Endothelial cell of umbilical vein (primary cell): ENCODE measurements around the gene ARL5C. TPM values are rescaled to one million over a fixed set of nuclear protein-coding genes. Genes with fewer than 3 reads are reported as not detected.

Experiments used
- BruUV-seq: library from RNA; stranded (reverse); fragments of 400-500 nt; replicated peaks from 2 replicates; lab custom pipeline; 2021; lab: Mats Ljungman, UMichigan
- CTCF ChIA-PET: fragments of 300-600, 350-600 bp; sonication (Branson Sonifier 250); formaldehyde crosslinking; loops from one replicate; lab custom pipeline; 2021; ENCODE audit warnings: antibody characterized with exemption, inconsistent platforms; lab: Charles Lee
- POLR2A ChIA-PET: fragments of 300-600, 350-600 bp; sonication (Branson Sonifier 250); formaldehyde crosslinking; loops from one replicate; lab custom pipeline; 2021; ENCODE audit warnings: antibody characterized with exemption, inconsistent platforms; lab: Charles Lee
- DNase-seq: peaks from one replicate; pipeline ENCODE4 v3.0.0-alpha.2; 2011; ENCODE audit warnings: low read depth, low spot score
- FAIRE-seq: peaks from 2 replicates; lab custom pipeline; 2011; peaks lifted over from hg19 to GRCh38; lab: Jason Lieb, UNC
- H2AFZ ChIP-seq: 2 replicates; pipeline ENCODE4 v1.6.0; 2012; ENCODE audit warnings: low read depth, low read length, control low read depth, inconsistent platforms
- H3K27ac ChIP-seq: 2 replicates; pipeline ENCODE4 v1.5.1; 2011; ENCODE audit warnings: low read depth, mild to moderate bottlenecking, control low read depth, low read length, moderate library complexity; ENCODE audit not compliant: insufficient read depth
- H3K27me3 ChIP-seq, 2 experiments: 2 replicates each; pipeline versions ENCODE4 v1.6.0 to v1.6.1; 2011; ENCODE audit warnings: low read length in 2 of 2, mixed read lengths in 1 of 2; ENCODE audit not compliant: control insufficient read depth in 2 of 2, insufficient read depth in 2 of 2
- H3K36me3 ChIP-seq, 2 experiments: 2 replicates in 1 of 2; 3 replicates in 1 of 2; pipeline ENCODE4 v1.5.1; 2011; ENCODE audit warnings: low read length in 2 of 2, mild to moderate bottlenecking in 1 of 2, moderate library complexity in 1 of 2; ENCODE audit not compliant: control insufficient read depth in 2 of 2, insufficient read depth in 2 of 2; ENCODE audit errors: extremely low read depth in 1 of 2
- H3K4me1 ChIP-seq: 3 replicates; pipeline ENCODE4 v1.5.1; 2011; ENCODE audit warnings: mild to moderate bottlenecking, low read length; ENCODE audit not compliant: control insufficient read depth, insufficient read depth; ENCODE audit errors: extremely low read depth
- H3K4me2 ChIP-seq: 2 replicates; pipeline ENCODE4 v1.6.1; 2011; ENCODE audit warnings: low read length, control low read depth, mixed read lengths; ENCODE audit not compliant: insufficient read depth
- H3K4me3 ChIP-seq, 3 experiments: fragments of 200-600 bp in 1 of 3; sonication (generic), shearing (Covaris generic) in 1 of 3; replicated peaks in 1 of 3; 2 replicates each; pipeline ENCODE4 v1.5.1; 2011 to 2016; ENCODE audit warnings: control low read depth in 3 of 3, low read length in 3 of 3, mild to moderate bottlenecking in 2 of 3, inconsistent platforms in 1 of 3, low read depth in 1 of 3, moderate library complexity in 1 of 3; ENCODE audit not compliant: insufficient read depth in 1 of 3
- H3K79me2 ChIP-seq: 2 replicates; pipeline ENCODE4 v1.6.0; 2012; ENCODE audit warnings: low read length, inconsistent platforms; ENCODE audit not compliant: control insufficient read depth, insufficient read depth
- H3K9ac ChIP-seq: replicated peaks from 2 replicates; pipeline ENCODE3; 2011; ENCODE audit warnings: low read length, control low read depth; ENCODE audit not compliant: insufficient read depth; ENCODE audit errors: extremely low read depth
- H3K9me1 ChIP-seq: replicated peaks from 3 replicates; pipeline ENCODE4 v1.6.0; 2011; ENCODE audit warnings: mild to moderate bottlenecking, low read length; ENCODE audit not compliant: control insufficient read depth, insufficient read depth; ENCODE audit errors: extremely low read depth
- H3K9me3 ChIP-seq: replicated peaks from 2 replicates; pipeline ENCODE4 v1.5.1; 2012; ENCODE audit warnings: low read length, inconsistent platforms; ENCODE audit not compliant: control insufficient read depth, insufficient read depth
- H4K20me1 ChIP-seq: replicated peaks from 2 replicates; pipeline ENCODE3; 2011; ENCODE audit warnings: mild to moderate bottlenecking, low read length; ENCODE audit not compliant: control insufficient read depth, insufficient read depth; ENCODE audit errors: extremely low read depth
- EZH2 ChIP-seq: IDR thresholded peaks from 2 replicates; pipeline ENCODE4 v1.6.1; 2012; ENCODE audit warnings: borderline replicate concordance, low read depth, mild to moderate bottlenecking, moderate library complexity, low read length, inconsistent platforms; ENCODE audit not compliant: severe bottlenecking
- FOS ChIP-seq: IDR thresholded peaks from 2 replicates; pipeline ENCODE4 v1.6.1; 2011; ENCODE audit warnings: mild to moderate bottlenecking, low read length, moderate library complexity, borderline replicate concordance; ENCODE audit not compliant: insufficient read depth
- GATA2 ChIP-seq: IDR thresholded peaks from 2 replicates; pipeline ENCODE4 v1.7.0; 2011; ENCODE audit warnings: low read depth, mild to moderate bottlenecking, moderate library complexity, mixed read lengths, low read length; ENCODE audit not compliant: insufficient read length, insufficient read depth
- JUN ChIP-seq: IDR thresholded peaks from 2 replicates; pipeline ENCODE4 v1.6.1; 2011; ENCODE audit warnings: borderline replicate concordance, low read depth; ENCODE audit not compliant: insufficient read length, insufficient read depth
- MYC ChIP-seq: IDR thresholded peaks from one replicate; pipeline ENCODE4 v1.6.1; 2011; ENCODE audit warnings: mild to moderate bottlenecking, low read depth, low read length
- POLR2A ChIP-seq: IDR thresholded peaks from 2 replicates; pipeline ENCODE4 v1.6.1; 2012; ENCODE audit warnings: low read depth, mild to moderate bottlenecking, control low read depth, low read length
- POLR2AphosphoS5 ChIP-seq: IDR thresholded peaks from 2 replicates; pipeline ENCODE4 v1.6.1; 2012; ENCODE audit warnings: low read depth, mild to moderate bottlenecking, control low read depth, low read length, moderate library complexity; ENCODE audit not compliant: insufficient read depth
- dilution Hi-C: fragments of 300-500 bp; cut with MboI; formaldehyde crosslinking; loops from one replicate; pipeline ENCODE4 v1.15.0; 2019; ENCODE audit warnings: low sequenced_read_pairs; ENCODE audit not compliant: extremely low pct_ligation_motif_present
- intact Hi-C: fragments of 100-400 bp; cut with micrococcal nuclease; formaldehyde crosslinking; loops from one replicate; pipeline ENCODE4 v1.10.0; 2022
- polyA plus RNA-seq, 4 experiments: library from polyadenylated mRNA; depleted of rRNA in 3 of 4; stranded (reverse) in 3 of 4; unstranded in 1 of 4; fragments of >200 nt; gene quantifications; 2 replicates each; pipeline versions ENCODE4 v1.2.1 to v1.2.3, GENCODE V29; 2011 to 2012; ENCODE audit warnings: missing spikeins in 1 of 4
- total RNA-seq: library from RNA; stranded (reverse); gene quantifications from 2 replicates; pipeline ENCODE4 v1.2.3, GENCODE V29; 2021
- TF ChIP-seq, protein P1 (sequence below), 2 donors: IDR thresholded peaks; 1 replicate in 1 of 2; 2 replicates in 1 of 2; pipeline ENCODE4 v1.5.1; 2011; ENCODE audit warnings: low read length in 2 of 2, mild to moderate bottlenecking in 2 of 2, moderate library complexity in 2 of 2, control low read depth in 1 of 2, inconsistent platforms in 1 of 2, low read depth in 1 of 2; ENCODE audit not compliant: insufficient read depth in 1 of 2; ENCODE audit errors: extremely low read depth in 1 of 2
- TF ChIP-seq, protein P2 (sequence below): IDR thresholded peaks from 2 replicates; pipeline ENCODE4 v1.6.1; 2011; ENCODE audit not compliant: insufficient read depth, insufficient read length

The ARL5C gene
- total and polyA plus RNA-seq, 2 donors (not counting 3 experiments of a cell fraction or from before 2014, with no cell fraction given) = not detected

DNA sequence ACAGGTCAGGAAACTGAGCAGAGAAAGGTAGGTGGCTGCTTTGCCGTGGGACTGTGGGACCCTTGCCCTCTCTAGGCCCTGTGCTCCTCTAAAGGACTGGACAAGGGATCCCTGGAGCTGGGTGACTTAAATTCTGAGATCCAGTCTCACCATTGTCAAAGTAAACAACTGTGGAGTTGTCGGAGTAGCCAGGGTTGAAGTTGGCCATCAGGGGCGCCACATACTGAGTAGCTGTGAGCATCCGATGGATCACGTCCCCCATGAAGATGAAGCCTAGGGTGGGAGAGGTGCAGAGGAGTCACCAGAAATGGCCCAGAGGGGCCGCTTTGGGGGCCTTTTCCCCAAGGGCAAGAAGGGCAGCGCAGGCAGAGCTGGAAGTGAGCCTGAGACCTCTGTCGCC, 58.0 kb downstream of the ARL5C start:
- no peaks in the 10 kb centered on the region for H4K20me1 ChIP-seq
- ChIA-PET CTCF (interaction anchor here (0.6 to 0.8 kb wide), 2 partner anchors 8 to 249 kb away, joined by 4 to 5 read pairs; no protein-coding TSS in a partner anchor), POLR2A (no interaction called here)
- FAIRE-seq = no peak
- H3K9me1 ChIP-seq = no peaks in the 10 kb centered on the region
- intact Hi-C loops (no loop called here), dilution Hi-C loops (no loop called here)
- H2AFZ ChIP-seq = no peak overlapping the region
- H3K4me1 ChIP-seq = no peaks in the 10 kb centered on the region
- no peaks in the 10 kb centered on the region for H3K9me3 ChIP-seq
- H3K9ac ChIP-seq = no peak overlapping the region
- H3K27me3 ChIP-seq = peaks cover 4 to 13% of the 10 kb centered on the region in 2 experiments
- no peaks in the 10 kb centered on the region for H3K79me2 ChIP-seq
- TF ChIP-seq JUN = no peak
- TF ChIP-seq FOS = no peak
- TF ChIP-seq, protein P1, sequence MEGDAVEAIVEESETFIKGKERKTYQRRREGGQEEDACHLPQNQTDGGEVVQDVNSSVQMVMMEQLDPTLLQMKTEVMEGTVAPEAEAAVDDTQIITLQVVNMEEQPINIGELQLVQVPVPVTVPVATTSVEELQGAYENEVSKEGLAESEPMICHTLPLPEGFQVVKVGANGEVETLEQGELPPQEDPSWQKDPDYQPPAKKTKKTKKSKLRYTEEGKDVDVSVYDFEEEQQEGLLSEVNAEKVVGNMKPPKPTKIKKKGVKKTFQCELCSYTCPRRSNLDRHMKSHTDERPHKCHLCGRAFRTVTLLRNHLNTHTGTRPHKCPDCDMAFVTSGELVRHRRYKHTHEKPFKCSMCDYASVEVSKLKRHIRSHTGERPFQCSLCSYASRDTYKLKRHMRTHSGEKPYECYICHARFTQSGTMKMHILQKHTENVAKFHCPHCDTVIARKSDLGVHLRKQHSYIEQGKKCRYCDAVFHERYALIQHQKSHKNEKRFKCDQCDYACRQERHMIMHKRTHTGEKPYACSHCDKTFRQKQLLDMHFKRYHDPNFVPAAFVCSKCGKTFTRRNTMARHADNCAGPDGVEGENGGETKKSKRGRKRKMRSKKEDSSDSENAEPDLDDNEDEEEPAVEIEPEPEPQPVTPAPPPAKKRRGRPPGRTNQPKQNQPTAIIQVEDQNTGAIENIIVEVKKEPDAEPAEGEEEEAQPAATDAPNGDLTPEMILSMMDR (IDR thresholded peaks at IDR 0.05; ENCODE audit: extremely low read depth in 1 of 2, insufficient read depth in 1 of 2, low read depth in 1 of 2, low read length in 2 of 2) = no peak
- TF ChIP-seq POLR2AphosphoS5 = no peak
- TF ChIP-seq MYC = no peak
- TF ChIP-seq, protein P2, sequence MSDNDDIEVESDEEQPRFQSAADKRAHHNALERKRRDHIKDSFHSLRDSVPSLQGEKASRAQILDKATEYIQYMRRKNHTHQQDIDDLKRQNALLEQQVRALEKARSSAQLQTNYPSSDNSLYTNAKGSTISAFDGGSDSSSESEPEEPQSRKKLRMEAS = no peak
- TF ChIP-seq GATA2 = no peak
- no peak for TF ChIP-seq POLR2A
- TF ChIP-seq EZH2 = no peak
- DNase-seq = no peak
- BruUV-seq = no TSS peak
- no peak overlapping the region for H3K27ac ChIP-seq
- H3K4me2 ChIP-seq = no peak overlapping the region
- no peak overlapping the region for H3K4me3 ChIP-seq
- no peaks in the 10 kb centered on the region for H3K36me3 ChIP-seq
